ENCODE measurements around the gene SCLY.

Gene SCLY

GRCh38 chr2:238097201-238097987 lies 36.6 kb downstream of the SCLY start:
- no peak for DNase-seq (ENCODE audit: low read depth)
- no peak for TF ChIP-seq CTCF (IDR thresholded peaks at IDR 0.05; ENCODE audit: low read depth, low read length, missing control alignments)
- no peak overlapping the region for H3K4me3 ChIP-seq (ENCODE audit: low read depth, low read length)

GRCh38 chr2:238097988-238098871 lies 37.4 kb downstream of the SCLY start:
- DNase-seq (ENCODE audit: low read depth): peak; percentile 70
- TF ChIP-seq CTCF (IDR thresholded peaks at IDR 0.05; ENCODE audit: low read depth, low read length, missing control alignments): no peak
- H3K4me3 ChIP-seq (ENCODE audit: low read depth, low read length): no peak overlapping the region

- H3K4me3 ChIP-seq (ENCODE audit: low read depth, low read length): no peak overlapping the region
- no peak for DNase-seq (ENCODE audit: low read depth)
- no peak for TF ChIP-seq CTCF (IDR thresholded peaks at IDR 0.05; ENCODE audit: low read depth, low read length, missing control alignments)
Measured at GRCh38 chr2:238098901-238099713, 38.3 kb downstream of the SCLY start.

- no peak overlapping the region for H3K4me3 ChIP-seq (ENCODE audit: low read depth, low read length)
- no peak for TF ChIP-seq CTCF (IDR thresholded peaks at IDR 0.05; ENCODE audit: low read depth, low read length, missing control alignments)
- no peak for DNase-seq (ENCODE audit: low read depth)
Measured at GRCh38 chr2:238099714-238100048, 38.9 kb downstream of the SCLY start.

- no peak within 1 kb of the TSS for H3K4me3 ChIP-seq (ENCODE audit: low read depth, low read length)
- no peak for DNase-seq (ENCODE audit: low read depth)
- no peak for TF ChIP-seq CTCF (IDR thresholded peaks at IDR 0.05; ENCODE audit: low read depth, low read length, missing control alignments)
Measured at GRCh38 chr2:238100049-238100820, 39.4 kb downstream of the SCLY start, which contains the start of gene ESPNL. Gene ESPNL, plus strand, starts transcription at chr2:238100340. Its CDS starts 80 bp downstream, at chr2:238100420.

Data from GM12864 (cell line).